LNCAP (cell line): ENCODE data around the gene BTBD7.

Experiments used
- CTCF ChIP-seq: fragments of 450-650 bp; IDR thresholded peaks from 2 replicates; pipeline ENCODE4 v1.5.1; 2017; ENCODE audit warnings: mild to moderate bottlenecking

Gene BTBD7

GRCh38 chr14:93299416-93299815, 33.4 kb downstream of the BTBD7 start:
- no peak for TF ChIP-seq CTCF

GRCh38 chr14:93295541-93296220, 37.2 kb downstream of the BTBD7 start:
- no peak for TF ChIP-seq CTCF

GRCh38 chr14:93286212-93286890, 46.5 kb downstream of the BTBD7 start:
- TF ChIP-seq CTCF = no peak

- no peak for TF ChIP-seq CTCF
These were observed 47.8 kb downstream of the BTBD7 start for GRCh38 chr14:93285044-93285443.

GRCh38 chr14:93281937-93282336, 50.9 kb downstream of the BTBD7 start:
- TF ChIP-seq CTCF = no peak

- TF ChIP-seq CTCF = no peak
These were observed 52.1 kb downstream of the BTBD7 start for GRCh38 chr14:93280743-93281142.

GRCh38 chr14:93276031-93276716, 56.7 kb downstream of the BTBD7 start:
- no peak for TF ChIP-seq CTCF
